Activated CD4-positive, alpha-beta T cell treated with anti-CD3 and anti-CD28 coated beads for 48 hours (primary cell): Measurements from ENCODE around the gene SPTLC2.

Experiments used
- DNase-seq: peaks from one replicate; pipeline ENCODE4 v3.0.0-alpha.2; 2020

SPTLC2 gene

GRCh38 chr14:77498984-77499527 lies 117.4 kb downstream of the SPTLC2 start:
- DNase-seq: no peak

DNA sequence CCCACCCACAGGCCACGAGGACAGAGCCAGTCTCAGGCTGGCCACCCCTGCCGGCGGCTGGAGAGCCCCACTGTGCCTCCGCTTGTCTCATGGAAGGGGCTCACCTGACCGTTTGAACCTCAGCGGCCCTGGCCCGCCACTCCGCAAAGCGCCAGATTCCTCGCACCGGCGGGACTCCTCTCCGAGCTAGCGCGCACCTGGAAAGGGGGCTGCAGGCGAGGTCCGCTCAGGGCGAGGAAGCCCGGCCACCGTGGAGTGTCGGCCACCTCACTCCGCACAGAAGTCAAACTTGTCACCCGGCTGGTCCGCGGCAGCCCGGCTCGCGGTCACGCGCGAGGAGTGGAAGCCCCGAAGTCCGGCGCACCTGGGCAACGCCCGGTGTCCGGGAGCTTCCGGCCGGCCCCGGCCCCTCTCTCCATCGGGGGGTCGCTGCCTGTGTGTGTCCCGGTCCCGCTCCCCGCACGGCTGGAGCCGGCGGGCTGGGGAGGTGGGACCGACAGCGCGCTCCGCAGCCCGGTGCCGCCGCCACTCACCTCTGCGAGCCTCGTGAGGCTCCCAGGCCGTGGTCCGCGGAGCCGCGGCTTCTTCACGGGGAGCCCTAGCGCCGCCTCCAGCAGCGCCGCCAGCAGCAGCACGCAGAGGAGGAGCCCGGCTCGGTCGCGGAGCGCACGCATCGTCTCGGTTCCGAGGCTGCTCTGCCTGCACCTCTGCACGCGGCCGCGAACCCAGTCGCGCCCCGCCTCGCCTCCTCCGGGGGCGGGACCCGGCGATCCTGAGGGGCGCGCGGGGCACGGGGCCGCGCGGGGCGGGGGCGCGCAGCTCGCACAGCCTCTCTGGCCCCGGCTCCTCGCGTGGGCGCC lies 118.1 kb downstream of the SPTLC2 start, which contains the start of gene ISM2:
TSS of gene ISM2 (minus strand) at position 697 of the 860 bp plus-strand sequence. CDS start at position 674, 23 bp downstream.
- DNase-seq: peak; percentile 64

DNA sequence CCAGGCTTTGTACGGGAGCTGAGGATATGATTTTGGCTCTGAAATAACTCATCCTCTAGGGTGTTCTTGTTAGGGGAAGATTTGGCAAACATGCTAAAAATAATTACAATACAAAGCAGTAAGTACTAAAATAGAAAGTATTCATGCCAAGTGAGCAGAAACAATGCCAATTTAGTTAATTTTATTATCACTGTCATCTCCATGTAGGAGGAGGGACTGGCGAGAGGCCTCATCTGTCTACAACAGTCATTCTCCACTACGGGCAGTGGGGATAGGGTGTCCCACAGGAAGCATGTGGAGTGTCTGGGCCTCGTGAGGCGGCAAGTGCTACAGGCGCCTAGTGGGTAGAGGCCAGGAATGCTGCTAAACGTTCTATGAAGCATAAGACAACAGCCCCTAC lies 121.1 kb downstream of the SPTLC2 start:
- DNase-seq: no peak

GRCh38 chr14:77491056-77491455 lies 125.4 kb downstream of the SPTLC2 start:
- no peak for DNase-seq

GRCh38 chr14:77490347-77490986 lies 126.0 kb downstream of the SPTLC2 start:
- DNase-seq: no peak

- no peak for DNase-seq
These were observed 127.4 kb downstream of the SPTLC2 start for GRCh38 chr14:77489041-77489440.

- DNase-seq: no peak
These were observed 127.9 kb downstream of the SPTLC2 start for GRCh38 chr14:77488558-77488957.

DNA sequence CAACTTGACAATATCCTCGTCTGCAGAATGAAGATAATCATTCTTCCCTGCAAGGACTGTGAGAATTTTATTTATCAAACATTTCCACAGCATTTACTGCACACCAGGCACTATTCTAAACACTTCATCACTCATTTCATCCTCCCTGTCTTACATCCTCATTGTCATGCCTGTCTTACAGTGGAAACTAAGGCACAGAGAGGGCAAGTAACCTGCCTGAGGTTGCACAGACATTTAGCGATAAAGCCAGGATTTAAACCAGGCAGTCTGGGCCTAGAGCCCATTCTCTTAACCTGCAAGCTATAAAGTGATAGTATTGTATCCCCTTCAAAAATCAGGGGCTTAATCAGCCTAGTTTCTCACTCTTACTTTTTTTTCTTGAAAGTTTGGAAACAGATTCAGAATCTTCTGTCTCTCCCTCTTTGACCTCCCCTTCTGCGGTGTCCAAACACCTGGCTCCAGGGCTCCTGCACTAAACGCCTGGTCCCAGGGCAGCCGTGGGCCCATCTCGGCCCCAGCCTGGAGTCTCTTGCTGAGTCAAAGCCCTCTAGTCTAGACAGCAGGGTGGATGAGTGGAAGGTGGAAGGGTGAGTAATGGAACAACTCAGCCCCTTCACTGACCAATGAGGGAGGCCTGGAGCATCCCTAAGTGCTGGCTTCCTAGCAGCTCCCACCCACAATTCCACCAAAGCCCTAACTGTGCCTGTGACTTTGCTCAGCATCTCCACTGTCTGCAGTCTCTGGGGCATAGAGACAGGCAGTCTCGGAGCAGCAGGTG lies 130.3 kb downstream of the SPTLC2 start:
- no peak for DNase-seq

DNA sequence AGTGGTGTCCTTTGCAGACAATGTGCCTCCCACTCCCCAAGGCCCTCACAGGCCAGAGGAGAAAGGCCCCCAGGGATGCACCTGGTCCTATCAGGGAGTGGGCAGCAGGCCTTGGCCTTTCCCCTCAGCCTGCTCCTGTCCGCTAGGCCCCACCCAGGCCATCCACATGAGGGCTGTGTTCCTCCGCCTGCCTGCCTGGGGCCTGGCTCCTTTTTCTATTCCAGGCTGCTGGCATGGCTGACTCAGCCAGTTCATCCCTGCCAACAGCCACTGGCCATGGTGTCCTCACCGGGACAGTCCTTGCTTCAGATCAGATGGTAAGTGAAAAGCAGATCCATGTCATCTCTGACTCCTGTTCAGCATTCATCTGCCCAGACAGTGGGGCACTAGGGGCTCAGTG lies 131.2 kb downstream of the SPTLC2 start:
- DNase-seq: no peak

DNA sequence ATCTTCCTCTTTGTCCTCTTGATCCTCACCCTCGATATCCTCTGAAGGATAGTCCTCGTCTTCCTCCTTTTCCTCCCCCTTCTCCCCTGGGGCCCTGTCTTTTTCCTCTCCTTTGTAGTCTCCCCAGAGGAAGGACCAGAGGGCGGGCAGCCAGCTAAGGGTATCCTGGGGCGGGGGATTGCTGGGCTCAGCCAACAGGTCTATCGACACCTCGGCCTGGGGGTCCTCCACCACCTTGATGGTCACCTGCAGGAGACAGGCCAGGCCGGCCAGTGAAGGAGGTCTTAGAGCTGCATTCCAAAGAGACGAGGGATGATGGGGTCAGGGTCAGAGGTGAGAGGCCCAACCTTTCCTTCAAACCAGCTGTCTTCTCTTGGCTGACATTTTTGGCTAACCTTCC lies 134.0 kb downstream of the SPTLC2 start:
- DNase-seq: no peak

DNA sequence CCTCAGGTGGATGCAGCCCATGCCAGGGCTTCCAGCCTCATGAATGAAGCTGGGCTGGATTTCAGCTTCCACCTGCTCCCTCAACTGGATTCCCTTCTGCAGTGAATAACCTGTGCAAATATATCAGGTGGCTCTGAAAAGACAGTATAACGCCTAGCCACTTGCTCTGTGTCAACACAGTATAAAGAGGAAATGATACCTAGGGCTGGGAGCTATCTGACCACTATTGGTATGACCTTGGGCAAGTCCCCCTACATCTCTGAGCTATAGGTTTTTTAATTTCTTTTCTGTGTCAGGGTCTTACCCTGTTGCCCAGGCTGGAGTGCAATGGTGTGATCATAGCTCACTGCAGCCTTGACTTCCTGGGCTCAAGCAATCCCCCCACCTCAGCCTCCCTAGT lies 137.6 kb downstream of the SPTLC2 start:
- no peak for DNase-seq

- no peak for DNase-seq
These were observed 138.4 kb downstream of the SPTLC2 start for GRCh38 chr14:77478029-77478428.

GRCh38 chr14:77475432-77476115 lies 140.9 kb downstream of the SPTLC2 start:
- DNase-seq: no peak

DNA sequence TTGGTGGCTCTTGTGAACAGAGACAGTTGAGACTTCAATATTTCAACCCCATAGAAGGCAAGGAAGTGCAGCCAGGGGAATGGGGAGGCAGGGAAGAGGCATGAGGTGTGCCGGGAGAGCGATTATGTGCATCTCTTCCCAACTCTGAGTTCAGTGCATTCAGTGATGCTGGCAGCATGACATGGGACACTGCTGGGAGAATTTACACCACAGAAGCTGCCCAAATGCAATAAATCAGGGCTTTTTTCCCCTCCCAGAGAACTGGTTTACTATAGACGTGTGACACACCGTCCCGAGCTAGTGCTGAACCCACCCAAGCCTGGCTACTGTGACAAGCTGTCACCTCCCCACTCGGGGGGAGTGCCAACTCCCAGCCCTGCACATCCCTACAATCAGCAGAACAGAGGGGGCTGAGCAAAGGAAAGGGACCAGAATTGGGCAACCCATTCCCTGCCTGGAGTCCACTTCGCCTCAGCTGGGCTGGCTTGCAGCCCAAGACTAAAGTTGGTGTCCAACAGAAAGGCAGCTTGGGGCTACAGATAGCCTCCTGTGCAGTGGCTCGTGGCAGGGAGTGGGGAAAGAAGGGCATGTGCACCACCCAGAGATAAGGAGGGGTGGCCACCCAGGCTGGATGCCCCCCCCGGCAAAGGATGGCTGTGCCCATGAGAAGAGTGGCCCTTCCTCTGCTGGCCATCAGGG lies 141.8 kb downstream of the SPTLC2 start:
- no peak for DNase-seq

DNA sequence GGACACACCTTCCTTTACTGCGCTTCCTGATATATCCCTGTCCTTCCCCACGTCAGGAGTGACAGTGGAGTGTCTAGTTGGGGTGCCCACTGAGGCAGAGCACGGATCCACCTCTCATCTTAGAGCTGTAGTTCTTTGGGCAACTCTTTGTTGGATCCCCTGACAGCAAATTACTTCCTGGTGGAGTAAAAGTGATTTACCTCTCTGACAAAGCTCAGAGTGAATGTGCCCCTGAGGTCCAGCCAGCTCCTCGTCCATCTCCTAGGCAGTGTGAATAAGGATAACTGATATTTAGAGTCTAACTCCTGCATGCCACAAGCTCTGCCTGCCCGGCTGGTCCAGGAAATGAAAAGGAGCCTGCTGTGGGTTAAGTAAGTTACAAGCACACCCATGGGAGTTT lies 142.5 kb downstream of the SPTLC2 start:
- DNase-seq: no peak

- DNase-seq: no peak
These were observed 146.1 kb downstream of the SPTLC2 start for GRCh38 chr14:77470224-77470870.

GRCh38 chr14:77469539-77469938 lies 146.9 kb downstream of the SPTLC2 start:
- no peak for DNase-seq

GRCh38 chr14:77469067-77469505 lies 147.4 kb downstream of the SPTLC2 start:
- DNase-seq: no peak

DNA sequence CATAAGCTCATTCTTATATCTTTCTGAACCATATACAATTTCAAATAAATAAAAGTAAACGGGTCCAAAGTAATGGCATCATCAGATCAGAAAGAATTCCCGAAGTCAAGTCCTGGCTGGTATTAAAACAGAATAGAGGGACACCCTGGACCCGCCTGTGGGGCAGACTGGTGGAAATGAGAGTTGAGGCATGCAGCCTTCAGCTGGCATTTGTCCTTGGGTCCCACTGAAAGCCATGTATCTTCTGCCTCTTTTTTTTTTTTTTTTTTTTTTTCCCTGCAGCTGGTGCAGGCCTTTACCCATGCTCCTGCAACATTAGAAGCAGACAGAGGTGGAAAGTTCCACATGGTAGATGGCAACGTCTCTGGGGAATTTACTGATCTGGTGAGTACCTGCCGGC lies 148.6 kb downstream of the SPTLC2 start:
- DNase-seq: no peak

- peak; percentile 86 for DNase-seq
These were observed 157.2 kb downstream of the SPTLC2 start for GRCh38 chr14:77459072-77459723.
